Glomerular visceral epithelial cell (primary cell): ENCODE results near the gene DNAH1.

Experiments
- DNase-seq: peaks from one replicate; pipeline ENCODE4 v3.0.0-alpha.2; 2016; ENCODE audit errors: extremely low spot score

Gene DNAH1

DNA sequence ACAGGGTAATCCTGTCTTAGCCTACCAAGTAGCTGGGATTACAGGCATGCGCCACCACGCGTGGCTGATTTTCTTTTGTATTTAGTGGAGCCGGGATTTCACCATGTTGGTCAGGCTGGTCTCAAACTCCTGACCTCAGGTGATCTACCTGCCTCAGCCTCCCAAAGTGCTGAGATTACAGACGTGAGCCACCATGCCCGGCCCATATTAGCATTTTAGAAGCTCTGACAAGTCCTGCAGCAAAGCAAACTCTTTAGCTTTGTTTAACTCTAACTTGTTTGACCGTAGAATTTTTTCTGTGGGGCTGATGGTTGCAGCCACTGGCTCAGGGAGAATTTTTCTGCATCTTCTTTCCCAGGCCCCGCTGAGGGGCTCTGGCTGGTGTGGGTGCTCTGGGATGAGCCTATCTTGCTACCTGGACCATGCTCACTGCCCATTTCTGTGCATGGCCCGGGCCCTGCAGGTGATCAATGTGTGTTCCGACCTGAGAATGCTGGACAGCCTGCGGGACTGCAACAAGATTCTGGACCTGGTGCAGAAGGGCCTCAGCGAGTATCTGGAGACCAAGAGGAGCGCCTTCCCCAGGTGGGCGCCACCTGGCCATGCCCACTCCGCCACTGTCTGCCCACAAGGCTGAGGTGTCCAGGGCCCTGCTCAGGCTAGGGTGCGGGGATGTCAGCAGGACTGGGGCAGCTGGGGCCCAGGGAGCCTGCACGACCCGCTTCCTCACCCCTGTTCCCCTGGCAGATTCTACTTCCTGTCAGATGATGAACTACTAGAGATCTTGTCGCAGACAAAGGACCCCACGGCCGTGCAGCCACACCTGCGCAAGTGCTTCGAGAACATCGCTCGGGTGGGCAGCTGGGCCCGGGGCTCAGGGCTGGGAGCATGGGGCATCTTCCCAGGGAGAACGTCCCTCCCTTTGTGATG, 41.3 kb downstream of the DNAH1 start:
- DNase-seq = no peak

DNA sequence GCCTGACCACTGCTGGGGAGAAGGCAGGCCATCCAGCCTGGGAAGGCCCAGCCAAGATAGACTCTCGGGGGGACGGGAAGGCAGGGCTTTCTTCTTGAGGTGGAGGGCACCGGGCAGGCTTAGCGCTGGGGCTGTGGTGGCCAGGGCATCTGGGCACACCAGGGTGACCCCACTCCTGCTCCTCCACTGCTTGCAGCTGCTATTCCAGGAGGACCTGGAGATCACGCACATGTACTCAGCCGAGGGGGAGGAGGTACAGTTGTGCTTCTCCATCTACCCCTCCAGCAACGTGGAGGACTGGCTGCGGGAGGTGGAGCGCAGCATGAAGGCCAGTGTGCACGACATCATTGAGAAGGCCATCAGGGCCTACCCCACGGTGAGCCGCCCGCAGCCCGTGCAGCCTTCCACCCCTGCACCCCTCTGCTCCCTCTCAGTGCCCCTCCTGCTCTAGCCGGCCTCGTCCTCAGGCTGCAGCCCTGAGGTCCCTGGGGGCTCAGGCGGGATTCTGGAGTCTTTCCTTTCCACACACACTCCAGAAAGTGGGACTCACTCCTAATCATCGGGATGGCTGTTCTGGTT, 42.3 kb downstream of the DNAH1 start:
- no peak for DNase-seq

DNA sequence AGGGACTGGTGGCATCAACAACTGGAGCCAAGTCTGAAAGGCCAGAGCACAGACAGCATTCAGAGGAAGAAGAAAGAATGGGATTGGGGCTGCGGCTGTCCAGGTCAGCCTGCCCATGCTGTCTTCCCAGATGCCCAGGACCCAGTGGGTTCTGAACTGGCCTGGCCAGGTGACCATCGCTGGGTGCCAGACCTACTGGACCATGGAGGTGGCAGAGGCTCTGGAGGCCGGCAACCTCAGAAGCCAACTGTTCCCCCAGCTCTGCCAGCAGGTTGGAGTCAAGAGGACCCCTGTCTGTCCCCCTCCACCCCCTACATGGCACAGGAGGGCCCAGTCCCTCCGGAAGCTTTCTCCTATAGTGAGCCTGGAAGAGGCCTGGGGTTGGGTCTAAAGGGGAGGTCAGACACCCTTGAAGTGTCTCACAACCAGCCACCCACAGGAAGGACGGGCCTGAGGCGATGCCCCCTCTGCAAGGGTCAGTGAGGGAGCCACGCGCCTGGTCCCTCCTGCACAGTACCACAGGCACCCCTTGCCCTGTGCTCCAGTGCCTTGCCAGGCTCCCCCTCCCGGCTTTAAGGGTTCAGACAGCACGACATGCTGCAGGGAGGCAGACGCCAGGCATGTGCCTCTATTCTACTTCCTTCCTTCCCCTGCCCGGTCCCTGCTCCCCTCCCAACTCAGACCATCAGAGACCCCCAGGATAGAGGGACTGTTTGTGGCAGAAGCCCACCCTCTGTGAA, 43.2 kb downstream of the DNAH1 start:
- DNase-seq = no peak

DNA sequence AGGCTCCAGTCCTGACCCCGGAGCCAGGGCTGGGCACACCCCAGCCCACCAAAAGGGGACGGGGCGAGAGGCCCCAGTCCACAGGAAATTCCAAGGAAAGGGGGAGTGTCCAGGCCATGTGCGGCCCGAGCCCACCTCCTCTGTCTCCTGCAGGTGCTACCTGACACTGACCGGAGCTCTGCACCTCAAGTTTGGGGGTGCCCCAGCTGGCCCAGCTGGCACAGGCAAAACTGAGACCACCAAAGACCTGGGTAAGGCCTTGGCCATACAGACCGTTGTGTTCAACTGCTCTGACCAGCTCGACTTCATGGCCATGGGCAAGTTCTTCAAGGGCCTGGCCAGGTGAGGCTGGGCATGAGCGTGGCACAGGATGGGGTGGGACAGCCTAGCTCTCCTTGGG, 44.9 kb downstream of the DNAH1 start:
- no peak for DNase-seq

DNA sequence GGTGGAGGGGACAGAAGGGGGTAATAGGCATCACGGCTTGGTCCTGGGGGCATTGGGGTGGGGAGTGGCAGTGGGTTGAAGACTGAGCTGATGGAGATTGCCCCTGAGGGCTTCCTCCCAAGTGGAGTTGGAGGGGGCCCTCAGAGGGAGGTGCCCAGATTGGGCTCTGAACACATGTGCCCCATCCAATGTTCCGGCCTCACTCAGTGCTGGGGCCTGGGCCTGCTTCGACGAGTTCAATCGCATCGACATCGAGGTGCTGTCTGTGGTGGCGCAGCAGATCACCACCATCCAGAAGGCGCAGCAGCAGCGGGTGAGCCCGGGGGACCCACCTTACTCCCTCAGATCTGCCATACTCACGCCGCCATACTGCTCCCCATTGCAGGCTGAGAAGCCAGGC, 45.3 kb downstream of the DNAH1 start:
- no peak for DNase-seq

DNA sequence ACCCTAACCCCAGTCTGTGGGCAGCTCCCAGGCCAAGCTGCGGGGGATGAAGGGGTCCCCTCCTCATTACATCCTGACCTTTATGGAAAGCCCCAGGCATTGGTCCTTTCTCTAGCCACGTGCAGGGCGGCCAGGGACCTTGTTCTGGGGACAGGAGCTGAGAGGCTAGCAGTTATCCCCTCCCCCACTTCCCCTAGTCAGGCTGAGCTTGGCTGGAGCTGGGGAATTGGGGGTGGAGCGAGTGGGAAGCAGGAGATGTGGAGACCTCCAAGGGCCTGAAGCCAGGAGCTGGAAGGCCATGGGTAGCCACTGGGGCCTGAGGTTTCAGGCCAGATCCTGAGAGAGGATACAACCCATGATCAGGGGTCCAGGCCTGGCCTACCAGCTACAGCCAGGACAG, 45.8 kb downstream of the DNAH1 start:
- DNase-seq = no peak

DNA sequence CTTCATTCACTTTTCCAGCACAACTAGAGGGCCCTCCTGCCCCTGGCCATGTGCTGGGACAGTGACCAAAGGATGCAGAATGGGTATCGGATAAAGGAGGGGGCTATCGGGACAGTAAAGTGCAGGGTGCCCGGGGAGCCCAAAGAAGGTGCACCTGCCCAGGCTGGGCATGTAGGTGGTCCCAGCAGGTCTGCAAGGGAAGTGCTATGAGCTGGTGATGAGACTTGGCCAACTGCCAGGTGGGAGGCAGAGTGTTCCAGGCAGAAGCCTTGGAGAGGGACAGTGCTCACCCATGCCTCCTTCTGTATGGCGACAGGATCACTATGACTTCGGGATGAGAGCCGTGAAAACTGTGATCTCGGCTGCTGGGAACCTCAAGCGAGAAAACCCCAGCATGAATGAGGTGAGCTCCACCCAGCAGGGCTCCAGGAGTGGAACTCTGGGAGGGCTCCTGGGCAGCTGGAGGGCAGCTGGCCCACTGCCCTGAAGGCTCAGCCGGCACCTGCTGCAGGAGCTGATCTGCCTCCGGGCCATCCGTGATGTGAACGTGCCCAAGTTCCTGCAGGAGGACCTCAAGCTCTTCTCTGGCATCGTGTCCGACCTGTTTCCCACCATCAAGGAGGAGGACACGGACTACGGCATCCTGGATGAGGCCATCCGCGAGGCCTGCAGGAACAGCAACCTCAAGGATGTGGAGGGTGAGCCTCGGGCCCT, 48.4 kb downstream of the DNAH1 start:
- no peak for DNase-seq

DNA sequence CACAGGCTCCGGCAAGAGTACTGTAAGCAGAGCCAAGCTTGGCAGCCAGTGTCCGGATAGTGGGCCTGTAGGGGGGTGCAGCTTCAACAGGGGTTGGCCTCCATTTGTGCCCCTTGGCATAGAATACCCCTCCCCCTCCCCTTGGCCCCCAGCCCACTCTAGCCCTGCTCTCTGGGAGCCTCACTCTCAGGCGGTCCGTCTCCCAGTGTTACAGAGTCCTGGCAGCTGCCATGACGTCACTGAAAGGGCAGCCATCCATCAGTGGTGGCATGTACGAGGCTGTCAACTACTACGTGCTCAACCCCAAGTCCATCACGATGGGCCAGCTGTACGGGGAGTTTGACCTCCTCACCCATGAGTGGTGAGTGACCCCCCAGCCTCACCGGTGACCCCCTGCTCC, 50.4 kb downstream of the DNAH1 start:
- DNase-seq = no peak

DNA sequence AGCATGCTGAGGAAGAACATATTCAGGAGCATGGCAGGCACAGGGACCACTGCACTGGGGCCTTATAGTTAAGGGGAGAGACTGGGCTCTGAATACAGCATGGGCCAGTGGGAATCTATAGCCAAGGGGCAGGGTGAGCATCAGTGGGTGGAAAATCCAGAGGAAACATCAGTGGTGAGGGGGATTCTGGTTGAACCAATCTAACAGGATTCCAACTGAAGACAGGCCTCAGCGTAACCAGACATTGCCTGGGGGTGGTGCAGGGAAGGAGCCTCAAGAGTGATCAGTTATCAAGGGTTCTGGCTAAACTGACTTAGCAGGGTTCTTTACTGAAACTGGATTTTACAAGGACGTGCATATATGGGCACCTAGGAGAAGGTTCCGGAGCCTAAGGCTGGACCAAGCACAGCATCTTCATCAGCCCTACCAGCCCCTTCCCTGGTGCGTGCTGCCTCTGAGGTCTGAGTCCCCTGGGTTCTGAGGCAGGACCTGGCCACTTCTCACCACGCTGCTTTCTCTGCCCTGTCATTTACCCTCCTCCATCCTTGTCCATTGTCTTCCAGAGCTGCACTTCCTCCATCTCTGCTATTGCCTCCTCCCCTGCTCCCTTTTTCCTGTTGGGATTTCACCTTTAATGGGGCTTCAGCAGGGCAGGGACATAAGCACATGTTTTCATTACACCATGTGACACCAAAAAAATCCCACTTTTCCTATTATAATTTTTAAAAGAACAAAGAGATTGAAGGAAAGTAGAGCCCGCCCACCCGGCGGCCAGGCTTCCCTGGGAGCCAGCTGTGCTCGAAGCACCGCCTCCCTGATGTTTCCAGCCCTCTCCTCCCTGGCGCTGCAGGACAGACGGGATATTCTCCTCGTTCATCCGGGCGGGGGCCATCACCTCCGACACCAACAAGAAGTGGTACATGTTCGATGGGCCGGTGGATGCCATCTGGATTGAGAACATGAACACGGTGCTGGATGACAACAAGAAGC, 52.1 kb downstream of the DNAH1 start:
- DNase-seq = no peak

DNA sequence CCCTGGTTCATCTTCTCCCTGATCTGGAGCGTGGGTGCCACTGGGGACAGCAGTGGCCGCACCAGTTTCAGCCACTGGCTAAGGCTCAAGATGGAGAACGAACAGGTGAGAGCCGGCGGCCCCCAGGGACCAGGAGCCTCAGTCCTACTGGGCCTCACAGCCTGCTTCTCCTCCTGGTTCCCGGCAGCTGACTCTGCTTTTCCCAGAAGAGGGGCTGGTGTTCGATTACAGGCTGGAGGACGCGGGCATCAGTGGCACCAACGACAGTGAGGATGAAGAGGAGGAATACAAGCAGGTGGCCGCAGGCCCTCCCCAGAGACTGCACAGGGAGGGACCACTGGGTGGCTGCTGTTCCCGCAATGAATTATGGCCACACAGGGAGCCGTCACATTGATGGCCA, 54.4 kb downstream of the DNAH1 start:
- DNase-seq = no peak

DNA sequence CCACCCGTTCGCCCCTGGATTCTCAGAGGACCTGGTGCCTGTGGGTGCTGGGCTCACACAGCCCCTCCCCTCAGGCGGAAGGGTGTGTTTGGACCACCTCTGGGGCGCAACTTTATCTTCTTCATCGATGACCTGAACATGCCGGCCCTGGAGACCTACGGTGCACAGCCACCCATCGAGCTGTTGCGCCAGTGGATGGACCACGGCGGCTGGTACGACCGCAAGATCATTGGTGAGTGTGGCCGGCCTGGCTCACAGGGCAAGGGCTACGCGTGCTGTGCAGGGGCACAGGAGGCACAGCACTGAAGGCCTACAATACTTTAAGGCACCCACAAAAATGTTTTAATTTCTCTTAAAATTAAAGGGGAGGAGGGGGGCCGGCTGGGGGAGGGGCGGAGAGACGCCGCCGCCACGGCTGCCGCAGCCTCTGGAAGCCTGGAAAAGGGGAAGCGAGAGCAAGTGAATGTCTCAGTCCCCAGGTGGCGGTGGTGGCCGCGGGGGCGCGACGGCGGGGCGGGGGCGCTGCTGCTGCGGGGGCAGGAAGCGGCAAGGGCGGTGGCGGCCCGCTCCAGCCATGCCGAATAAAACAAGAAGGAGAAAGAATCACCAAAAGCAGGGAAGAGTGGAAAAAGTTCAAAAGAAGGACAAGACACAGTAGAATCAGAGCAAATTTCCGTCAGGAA, 56.8 kb downstream of the DNAH1 start:
- no peak for DNase-seq

DNA sequence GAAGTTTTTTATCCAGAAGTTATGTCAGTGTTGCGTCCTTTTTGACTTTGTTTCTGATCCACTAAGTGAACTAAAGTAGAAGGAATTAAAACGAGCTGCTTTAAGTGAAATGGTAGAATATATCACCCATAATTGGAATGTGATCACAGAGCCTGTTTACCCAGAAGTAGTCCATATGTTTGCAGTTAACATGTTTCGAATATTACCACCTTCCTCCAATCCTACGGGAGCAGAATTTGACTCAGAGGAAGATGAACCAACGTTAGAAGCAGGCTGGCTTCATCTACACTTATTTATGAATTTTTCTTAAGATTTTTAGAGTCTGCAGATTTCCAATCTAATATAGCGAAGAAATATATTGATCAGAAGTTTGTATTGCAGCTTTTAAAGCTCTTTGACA, 57.6 kb downstream of the DNAH1 start:
- no peak for DNase-seq

DNA sequence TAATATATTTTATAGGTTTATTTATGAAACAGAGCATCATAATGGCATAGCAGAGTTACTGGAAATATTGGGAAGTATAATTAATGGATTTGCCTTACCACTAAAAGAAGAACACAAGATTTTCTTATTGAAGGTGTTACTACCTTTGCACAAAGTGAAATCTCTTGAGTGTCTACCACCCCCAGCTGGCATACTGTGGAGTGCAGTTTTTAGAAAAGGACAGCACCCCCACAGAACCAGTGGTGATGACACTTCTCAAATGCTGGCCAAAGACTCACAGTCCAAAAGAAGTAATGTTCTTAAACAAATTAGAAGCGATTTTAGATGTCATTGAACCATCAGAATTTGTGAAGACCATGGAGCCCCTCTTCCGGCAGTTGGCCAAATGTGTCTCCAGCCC, 58.1 kb downstream of the DNAH1 start:
- DNase-seq = no peak

DNA sequence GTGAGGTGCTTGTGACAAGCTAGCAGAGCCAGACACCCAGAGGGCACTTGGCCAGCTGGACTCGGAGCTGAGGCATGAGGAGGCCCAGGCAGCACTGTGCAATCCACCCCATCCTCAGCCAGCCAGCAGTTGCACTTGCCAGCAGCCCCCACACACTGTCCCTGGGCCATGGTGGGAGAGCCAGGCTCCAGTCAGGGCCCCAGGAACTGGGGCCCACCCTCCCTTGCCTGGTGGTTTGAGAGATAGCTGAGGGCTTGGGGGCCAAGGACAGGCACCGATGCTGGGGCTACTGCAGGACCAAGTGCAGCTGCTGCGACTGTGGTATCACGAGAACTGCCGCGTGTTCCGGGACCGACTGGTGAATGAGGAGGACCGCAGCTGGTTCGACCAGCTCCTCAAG, 63.5 kb downstream of the DNAH1 start:
- DNase-seq = no peak

DNA sequence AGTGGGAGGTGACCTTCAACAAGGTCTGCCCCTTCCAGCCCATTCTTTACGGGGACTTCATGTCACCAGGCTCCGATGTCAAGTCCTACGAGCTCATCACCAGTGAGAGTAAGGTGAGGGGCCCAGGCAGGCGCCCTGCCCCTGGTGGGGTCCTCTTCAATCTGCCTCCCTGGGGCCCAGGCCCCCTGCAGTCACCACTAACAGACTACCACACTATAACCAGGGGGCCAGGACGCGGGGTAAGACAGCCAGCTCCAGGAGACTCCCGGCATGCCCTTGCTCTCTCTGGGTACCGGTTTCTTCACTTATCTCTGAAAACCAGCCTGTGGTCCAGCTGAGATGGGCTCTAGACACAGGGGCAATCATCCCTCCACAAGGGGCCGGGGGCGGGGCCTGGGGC, 63.9 kb downstream of the DNAH1 start:
- no peak for DNase-seq

DNA sequence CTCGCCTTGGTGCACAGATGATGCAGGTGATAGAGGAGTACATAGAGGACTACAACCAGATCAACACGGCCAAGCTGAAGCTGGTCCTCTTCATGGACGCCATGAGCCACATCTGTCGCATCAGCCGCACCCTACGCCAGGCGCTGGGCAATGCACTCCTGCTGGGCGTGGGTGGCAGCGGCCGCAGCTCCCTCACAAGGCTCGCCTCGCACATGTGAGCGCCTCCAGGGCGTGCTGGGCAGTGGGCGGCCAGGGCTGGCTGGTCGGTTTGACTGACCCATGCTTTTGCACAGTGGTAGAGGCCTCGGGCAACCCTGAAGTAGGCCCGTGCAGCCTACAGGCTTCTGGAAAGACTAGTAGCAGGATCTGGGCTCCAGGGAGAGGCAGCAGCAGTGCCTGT, 65.5 kb downstream of the DNAH1 start:
- DNase-seq = no peak

DNA sequence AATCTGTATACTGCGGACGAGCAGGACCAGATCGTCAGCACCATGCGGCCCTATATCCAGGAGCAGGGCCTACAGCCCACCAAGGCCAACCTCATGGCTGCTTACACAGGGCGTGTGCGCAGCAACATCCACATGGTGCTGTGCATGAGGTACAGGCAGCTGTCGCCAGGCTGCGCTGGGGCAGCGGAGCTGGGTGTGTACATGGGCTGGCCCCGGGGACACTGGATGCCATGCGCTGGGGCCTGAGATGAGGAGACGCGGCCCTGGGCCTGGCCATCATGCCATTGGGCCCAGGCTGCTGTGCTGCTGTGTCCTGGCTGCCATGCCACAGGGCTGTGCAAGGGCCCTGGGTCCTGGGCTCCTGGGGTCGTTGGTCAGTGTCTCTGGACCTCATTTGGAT, 67.3 kb downstream of the DNAH1 start:
- DNase-seq = no peak

DNA sequence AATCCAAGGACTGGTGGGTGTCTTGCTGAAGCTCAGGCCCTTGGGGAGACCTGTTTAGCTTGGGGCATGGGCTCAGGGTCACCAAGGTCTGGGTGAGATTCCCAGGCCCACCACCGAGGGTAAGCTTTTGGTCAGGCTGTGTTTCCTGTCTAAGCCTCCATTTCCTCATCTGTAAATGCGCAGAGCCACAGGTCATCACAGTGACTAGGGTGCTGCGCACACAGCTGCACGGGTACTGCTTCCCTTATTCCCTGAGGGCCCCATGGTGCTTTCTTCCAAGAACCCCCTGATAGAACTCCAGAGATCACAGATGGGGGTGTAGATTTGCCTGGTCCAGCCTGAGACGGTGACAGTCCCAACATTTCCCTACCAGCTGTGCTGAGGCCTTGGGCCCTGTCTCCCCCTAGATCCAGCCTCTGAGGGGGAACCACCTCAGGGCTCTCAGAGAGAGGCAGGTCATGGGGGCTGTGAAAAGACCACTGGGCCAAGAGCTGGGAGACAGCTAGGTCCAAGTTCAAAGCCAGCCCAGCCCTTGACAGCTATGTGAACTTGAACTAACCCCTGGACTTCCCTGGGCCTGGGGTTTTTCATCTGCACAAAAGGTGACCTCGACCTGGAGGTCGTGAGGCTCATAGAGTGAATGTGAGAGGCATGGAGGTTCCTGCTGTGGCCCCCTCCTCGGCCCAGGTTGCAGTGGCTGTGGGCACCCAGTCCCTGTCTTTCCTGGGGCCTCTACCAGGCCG, 68.1 kb downstream of the DNAH1 start:
- no peak for DNase-seq

DNA sequence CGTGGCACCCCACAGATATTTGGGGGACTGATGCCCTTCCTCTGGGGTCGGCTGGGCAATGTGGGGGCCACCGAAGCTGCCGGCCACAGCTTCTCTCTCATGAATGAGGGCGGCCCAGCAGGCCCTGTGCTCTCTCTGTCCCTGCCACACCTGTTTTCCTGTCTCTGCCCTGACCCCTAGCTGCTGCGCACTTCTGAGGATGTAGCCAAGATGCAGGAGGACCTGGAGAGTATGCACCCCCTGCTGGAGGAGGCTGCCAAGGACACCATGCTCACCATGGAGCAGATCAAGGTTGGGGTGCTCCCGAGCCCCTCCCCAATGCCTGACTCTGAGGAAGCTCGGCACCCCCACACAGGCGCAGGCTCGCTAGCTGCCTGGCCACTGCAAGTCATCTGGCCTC, 69.0 kb downstream of the DNAH1 start:
- DNase-seq = peak; percentile 26

DNA sequence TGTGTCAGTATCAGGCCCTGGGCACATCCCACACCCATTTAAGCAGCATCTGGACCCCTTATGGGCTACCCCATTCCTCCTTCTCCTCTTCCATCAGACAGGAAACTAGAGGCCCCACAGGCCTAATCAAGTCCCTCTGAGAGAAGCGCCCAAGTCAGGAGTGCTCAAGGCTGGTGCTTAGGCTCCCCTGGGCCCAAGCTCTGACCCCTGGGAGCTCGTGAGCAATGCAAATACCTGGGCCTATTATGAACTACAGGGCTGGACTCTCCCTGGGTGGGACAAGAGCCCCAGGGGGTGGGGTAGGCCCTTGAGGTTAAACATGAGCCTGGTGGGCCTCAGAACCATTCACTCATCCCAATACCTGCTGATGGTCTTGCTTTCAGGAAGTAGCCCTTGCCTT, 71.4 kb downstream of the DNAH1 start:
- no peak for DNase-seq
